GM23338 (cell line): ENCODE measurements around the gene DOK1.

ENCODE experiments used
- CREB1 ChIP-seq: fragments of 250-450 bp; sonication (Bioruptor Pico); IDR thresholded peaks from 2 replicates; pipeline ENCODE4 v1.5.0; 2020; ENCODE audit warnings: low read depth, mild to moderate bottlenecking, moderate library complexity
- CTCF ChIP-seq, 2 experiments: fragments of 200-600 bp in 1 of 2; sonication (generic) in 1 of 2; conservative IDR thresholded peaks; 2 replicates each; pipeline versions ENCODE4 v1.5.1 to v1.6.1; 2016 to 2017; ENCODE audit warnings: antibody characterized with exemption in 2 of 2, low read depth in 2 of 2, mild to moderate bottlenecking in 2 of 2, moderate library complexity in 1 of 2
- ETS1 ChIP-seq: IDR thresholded peaks from 2 replicates; pipeline ENCODE4 v1.6.1; 2016; ENCODE audit warnings: antibody characterized with exemption
- EZH2 ChIP-seq: fragments of 200-600 bp; sonication (generic); IDR thresholded peaks from one replicate; pipeline ENCODE4 v1.8.0; 2017; ENCODE audit warnings: antibody characterized with exemption, mild to moderate bottlenecking, low read depth; ENCODE audit not compliant: unreplicated experiment
- EZH2phosphoT487 ChIP-seq: fragments of 200-600 bp; sonication (generic); IDR thresholded peaks from one replicate; pipeline ENCODE4 v1.8.1; 2018; ENCODE audit warnings: antibody characterized with exemption; ENCODE audit not compliant: unreplicated experiment
- JUNB ChIP-seq: IDR thresholded peaks from one replicate; pipeline ENCODE4 v1.6.1; 2016; ENCODE audit warnings: antibody characterized with exemption; ENCODE audit not compliant: unreplicated experiment
- NANOG ChIP-seq: IDR thresholded peaks from 2 replicates; pipeline ENCODE4 v1.6.1; 2016; ENCODE audit warnings: antibody characterized with exemption, borderline replicate concordance
- POLR2AphosphoS5 ChIP-seq: IDR thresholded peaks from 2 replicates; pipeline ENCODE4 v1.6.1; 2016; ENCODE audit warnings: antibody characterized with exemption, low read depth
- ZNF331 ChIP-seq: fragments of 250-450 bp; sonication (Bioruptor Pico); IDR thresholded peaks from 2 replicates; pipeline ENCODE4 v1.5.0; 2020; ENCODE audit warnings: low read depth, mild to moderate bottlenecking, moderate library complexity
- TF ChIP-seq, protein P1 (sequence below): IDR thresholded peaks from one replicate; pipeline ENCODE4 v1.6.1; 2018; ENCODE audit warnings: antibody characterized with exemption; ENCODE audit not compliant: unreplicated experiment

GRCh38 chr2:74576211-74576862, 21.8 kb downstream of the DOK1 start:
- TF ChIP-seq ZNF331 (no peak), CTCF (conservative IDR thresholded peaks at IDR 0.05; ENCODE audit: low read depth in 2 of 2) (no peak), EZH2 (no peak), POLR2AphosphoS5 (no peak), NANOG (no peak), ETS1 (no peak), EZH2phosphoT487 (no peak), CREB1 (CRISPR knock-in tag) (no peak), JUNB (no peak)
- TF ChIP-seq, protein P1, sequence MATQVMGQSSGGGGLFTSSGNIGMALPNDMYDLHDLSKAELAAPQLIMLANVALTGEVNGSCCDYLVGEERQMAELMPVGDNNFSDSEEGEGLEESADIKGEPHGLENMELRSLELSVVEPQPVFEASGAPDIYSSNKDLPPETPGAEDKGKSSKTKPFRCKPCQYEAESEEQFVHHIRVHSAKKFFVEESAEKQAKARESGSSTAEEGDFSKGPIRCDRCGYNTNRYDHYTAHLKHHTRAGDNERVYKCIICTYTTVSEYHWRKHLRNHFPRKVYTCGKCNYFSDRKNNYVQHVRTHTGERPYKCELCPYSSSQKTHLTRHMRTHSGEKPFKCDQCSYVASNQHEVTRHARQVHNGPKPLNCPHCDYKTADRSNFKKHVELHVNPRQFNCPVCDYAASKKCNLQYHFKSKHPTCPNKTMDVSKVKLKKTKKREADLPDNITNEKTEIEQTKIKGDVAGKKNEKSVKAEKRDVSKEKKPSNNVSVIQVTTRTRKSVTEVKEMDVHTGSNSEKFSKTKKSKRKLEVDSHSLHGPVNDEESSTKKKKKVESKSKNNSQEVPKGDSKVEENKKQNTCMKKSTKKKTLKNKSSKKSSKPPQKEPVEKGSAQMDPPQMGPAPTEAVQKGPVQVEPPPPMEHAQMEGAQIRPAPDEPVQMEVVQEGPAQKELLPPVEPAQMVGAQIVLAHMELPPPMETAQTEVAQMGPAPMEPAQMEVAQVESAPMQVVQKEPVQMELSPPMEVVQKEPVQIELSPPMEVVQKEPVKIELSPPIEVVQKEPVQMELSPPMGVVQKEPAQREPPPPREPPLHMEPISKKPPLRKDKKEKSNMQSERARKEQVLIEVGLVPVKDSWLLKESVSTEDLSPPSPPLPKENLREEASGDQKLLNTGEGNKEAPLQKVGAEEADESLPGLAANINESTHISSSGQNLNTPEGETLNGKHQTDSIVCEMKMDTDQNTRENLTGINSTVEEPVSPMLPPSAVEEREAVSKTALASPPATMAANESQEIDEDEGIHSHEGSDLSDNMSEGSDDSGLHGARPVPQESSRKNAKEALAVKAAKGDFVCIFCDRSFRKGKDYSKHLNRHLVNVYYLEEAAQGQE, result no peak
